Activated CD8-positive, alpha-beta memory T cell treated with anti-CD3 and anti-CD28 coated beads for 48 hours (primary cell): Measurements from ENCODE around the gene ADCY5.

Experiments
- DNase-seq, 3 experiments: peaks; one replicate each; pipeline ENCODE4 v3.0.0-alpha.2; 2020; ENCODE audit warnings: low read depth in 2 of 3, low spot score in 2 of 3

Gene ADCY5

GRCh38 chr3:123290107-123290930 is 158.6 kb downstream of the ADCY5 start:
- DNase-seq = no peak

- DNase-seq = no peak
Observed at GRCh38 chr3:123289391-123290106, 159.3 kb downstream of the ADCY5 start.

GRCh38 chr3:123287962-123288302 is 161.0 kb downstream of the ADCY5 start:
- no peak for DNase-seq

GRCh38 chr3:123287051-123287961 is 161.6 kb downstream of the ADCY5 start:
- no peak for DNase-seq

- DNase-seq = peak in 2 of 3 experiments; percentile 4 to 10
Observed at GRCh38 chr3:123286308-123287023, 162.4 kb downstream of the ADCY5 start.

- no peak for DNase-seq
Observed at GRCh38 chr3:123285931-123286307, 163.0 kb downstream of the ADCY5 start.

GRCh38 chr3:123285479-123285878 is 163.4 kb downstream of the ADCY5 start:
- DNase-seq = no peak

GRCh38 chr3:123285066-123285465 is 163.8 kb downstream of the ADCY5 start:
- no peak for DNase-seq

- DNase-seq = no peak
Observed at GRCh38 chr3:123284399-123285010, 164.4 kb downstream of the ADCY5 start.

- no peak for DNase-seq
Observed at GRCh38 chr3:123283657-123284398, 165.1 kb downstream of the ADCY5 start.

GRCh38 chr3:123283074-123283473 is 165.8 kb downstream of the ADCY5 start:
- no peak for DNase-seq

GRCh38 chr3:123282461-123282860 is 166.4 kb downstream of the ADCY5 start:
- no peak for DNase-seq

GRCh38 chr3:123281929-123282328 is 167.0 kb downstream of the ADCY5 start:
- DNase-seq = no peak

GRCh38 chr3:123281406-123281805 is 167.5 kb downstream of the ADCY5 start:
- no peak for DNase-seq

GRCh38 chr3:123279121-123279520 is 169.8 kb downstream of the ADCY5 start:
- no peak for DNase-seq

GRCh38 chr3:123278446-123278845 is 170.4 kb downstream of the ADCY5 start:
- no peak for DNase-seq

GRCh38 chr3:123277106-123277505 is 171.8 kb downstream of the ADCY5 start:
- no peak for DNase-seq

GRCh38 chr3:123276346-123277006 is 172.4 kb downstream of the ADCY5 start:
- no peak for DNase-seq

- DNase-seq = no peak
Observed at GRCh38 chr3:123275691-123276090, 173.2 kb downstream of the ADCY5 start.
